GDM1 (cell line): ENCODE measurements around the gene PLA2G2C.
"Not testable (repeated sequence)": the region's sequence is repeated elsewhere in the genome, so short reads cannot be mapped to it uniquely, and the experiment has no call there.

Source experiments
- DNase-seq: peaks from one replicate; lab custom pipeline; 2025; lab: John Stamatoyannopoulos, UW

PLA2G2C gene

GRCh38 chr1:20130518-20130917 lies 55.8 kb downstream of the PLA2G2C start:
- not testable (repeated sequence) for DNase-seq

- no peak for DNase-seq
Measured at GRCh38 chr1:20126806-20127440, 59.4 kb downstream of the PLA2G2C start.

GRCh38 chr1:20126041-20126805 lies 60.1 kb downstream of the PLA2G2C start:
- DNase-seq: no peak

GRCh38 chr1:20125100-20125499 lies 61.2 kb downstream of the PLA2G2C start:
- no peak for DNase-seq

GRCh38 chr1:20124456-20125057 lies 61.8 kb downstream of the PLA2G2C start:
- DNase-seq: no peak

DNA sequence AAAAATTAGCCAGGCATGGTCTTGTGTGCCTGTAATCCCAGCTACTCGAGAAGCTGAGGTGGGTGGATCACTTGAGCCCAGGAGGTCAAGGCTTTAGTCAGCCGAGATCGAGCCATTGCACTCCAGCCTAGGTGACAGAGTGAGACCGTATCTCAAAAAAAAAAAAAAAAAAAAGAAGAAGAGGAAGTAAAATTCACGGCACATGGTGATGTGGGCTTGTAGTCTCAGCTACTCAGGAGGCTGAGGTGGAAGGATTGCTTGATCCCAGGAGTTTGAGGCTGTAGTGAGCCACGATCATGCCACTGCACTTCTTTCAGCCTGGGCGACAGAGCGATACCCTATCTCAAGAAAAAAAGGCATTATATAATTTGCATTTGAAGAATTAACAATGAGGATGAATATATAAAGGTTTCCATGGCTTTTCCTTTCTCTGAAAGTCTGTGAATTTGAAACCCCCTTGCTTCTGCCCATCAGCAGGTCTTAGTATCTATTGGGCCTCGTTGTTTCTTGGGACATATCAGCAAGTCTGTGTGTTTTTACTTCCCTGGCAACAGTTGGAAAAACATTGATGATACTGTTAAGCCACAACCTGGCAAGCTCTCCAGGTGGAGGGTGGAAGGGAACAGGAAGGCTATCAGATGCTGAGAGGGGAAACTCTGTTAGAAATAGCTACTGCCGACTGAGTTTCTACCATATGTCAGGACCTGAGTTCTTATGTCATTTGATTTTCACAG lies 62.4 kb downstream of the PLA2G2C start:
- no peak for DNase-seq

- no peak for DNase-seq
Measured at GRCh38 chr1:20120796-20121195, 65.5 kb downstream of the PLA2G2C start.

- DNase-seq: no peak
Measured at GRCh38 chr1:20119347-20119746, 67.0 kb downstream of the PLA2G2C start, which contains the start of gene PLA2G2D. Gene PLA2G2D, minus strand, starts transcription at chr1:20119536. Its CDS starts 38 bp downstream, at chr1:20119498.

- DNase-seq: no peak
Measured at GRCh38 chr1:20117236-20117635, 69.1 kb downstream of the PLA2G2C start.

DNA sequence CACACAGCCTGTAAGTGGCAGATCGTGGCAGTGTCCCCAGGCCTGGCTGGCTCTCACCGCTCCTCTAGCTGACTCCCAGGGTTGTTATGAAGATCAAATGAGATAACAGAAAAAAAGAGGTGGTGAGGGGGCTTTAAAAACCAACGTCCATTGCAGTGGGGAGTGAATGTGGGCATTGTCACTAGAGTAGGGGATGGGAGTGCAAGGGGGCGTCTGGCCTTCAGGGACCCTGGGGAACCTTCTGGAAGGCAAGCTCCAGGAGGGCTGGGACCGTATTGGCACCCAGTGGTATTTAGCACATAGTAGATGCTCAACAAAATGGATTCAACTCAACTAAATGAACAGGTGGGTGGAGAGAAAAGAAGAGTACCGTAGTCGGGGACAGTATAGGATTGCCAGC lies 70.4 kb downstream of the PLA2G2C start:
- no peak for DNase-seq

GRCh38 chr1:20115479-20115878 lies 70.8 kb downstream of the PLA2G2C start:
- no peak for DNase-seq

- no peak for DNase-seq
Measured at GRCh38 chr1:20114021-20114648, 72.2 kb downstream of the PLA2G2C start.
